Ammon's horn (tissue), 1 donor: ENCODE measurements around the gene RAB6C.
"Not testable (repeated sequence)": the region's sequence is repeated elsewhere in the genome, so short reads cannot be mapped to it uniquely, and the experiment has no call there.

Experiments used
- DNase-seq: peaks from one replicate; pipeline ENCODE4 v3.0.0-alpha.2; 2016; ENCODE audit warnings: low spot score

RAB6C gene

DNA sequence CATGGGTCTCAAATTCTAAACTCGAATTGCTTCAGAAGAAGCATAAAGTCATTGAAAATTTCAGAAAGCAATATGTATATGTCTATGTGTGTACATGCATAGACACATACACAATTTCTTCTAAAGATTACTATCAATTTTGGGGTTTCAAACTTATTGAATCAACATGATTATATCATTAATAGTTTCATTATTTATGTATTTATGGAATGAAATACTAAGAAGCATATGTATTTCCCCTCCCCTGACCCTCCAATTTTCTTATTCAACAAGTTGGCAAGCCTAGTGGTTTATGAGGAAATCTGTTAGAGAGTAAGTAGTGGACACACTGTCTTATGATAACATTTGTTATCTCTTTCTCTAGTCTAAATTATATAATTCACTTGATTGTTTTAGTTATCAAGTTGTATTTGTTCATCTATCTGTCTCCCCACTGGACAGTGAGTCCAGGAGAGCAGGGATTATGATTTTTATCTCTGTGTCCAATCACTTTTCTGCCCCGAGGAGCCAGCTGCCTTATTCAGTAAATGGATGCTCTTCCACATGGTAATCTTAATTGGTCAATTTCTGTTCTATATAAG, 17.3 kb downstream of the RAB6C start:
- DNase-seq: not testable (repeated sequence)

DNA sequence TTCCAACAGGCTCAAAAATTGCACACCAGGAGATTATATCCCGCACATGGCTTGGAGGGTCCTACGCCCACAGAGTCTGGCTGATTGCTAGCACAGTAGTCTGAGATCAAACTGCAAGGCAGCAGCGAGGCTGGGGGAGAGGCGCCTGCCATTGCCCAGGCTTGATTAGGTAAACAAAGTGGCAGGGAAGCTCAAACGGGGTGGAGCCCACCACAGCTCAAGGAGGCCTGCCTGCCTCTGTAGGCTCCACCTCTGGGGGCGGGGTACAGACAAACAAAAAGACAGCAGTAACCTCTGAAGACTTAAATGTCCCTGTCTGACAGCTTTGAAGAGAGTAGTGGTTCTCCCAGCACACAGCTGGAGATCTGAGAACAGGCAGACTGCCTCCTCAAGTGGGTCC, 19.3 kb downstream of the RAB6C start:
- not testable (repeated sequence) for DNase-seq

DNA sequence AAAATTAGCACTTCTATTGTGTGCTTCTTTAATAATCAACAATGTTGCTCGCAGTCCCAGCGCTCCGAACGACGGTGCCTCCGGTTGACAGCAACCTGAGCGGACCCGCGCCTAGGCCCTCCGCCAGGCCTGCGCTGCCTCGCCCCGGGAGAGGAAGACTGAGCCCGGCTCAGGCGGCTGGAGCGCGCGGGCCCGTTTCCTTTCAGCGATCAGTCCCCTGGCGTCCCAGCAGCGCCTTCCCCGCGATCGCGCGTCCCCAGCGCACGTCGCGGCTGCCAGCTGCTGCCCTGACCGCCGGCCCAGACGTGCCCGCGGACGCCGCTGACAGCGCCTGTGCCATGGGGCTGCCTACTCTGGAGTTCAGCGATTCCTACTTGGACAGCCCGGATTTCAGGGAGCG, 26.4 kb downstream of the RAB6C start:
- DNase-seq: peak; percentile 21

DNA sequence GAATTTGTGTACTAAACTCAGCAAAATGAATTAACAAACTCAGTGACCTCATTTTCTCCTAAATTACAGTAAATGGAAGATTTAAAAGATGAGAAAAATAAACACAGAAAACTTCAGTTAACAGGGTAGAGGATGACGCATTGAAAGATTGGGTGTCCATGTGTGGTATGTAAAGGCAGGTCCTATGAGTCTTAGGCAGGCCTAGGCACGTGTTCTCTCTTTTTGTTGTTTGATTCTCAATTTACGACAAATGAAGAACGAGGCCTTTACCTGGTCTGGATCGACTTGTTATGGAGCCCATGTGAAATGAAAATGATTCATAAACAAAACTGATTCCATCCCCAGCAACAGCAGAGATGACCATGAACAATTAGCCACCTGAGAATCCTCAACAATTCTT, 37.2 kb downstream of the RAB6C start:
- not testable (repeated sequence) for DNase-seq

DNA sequence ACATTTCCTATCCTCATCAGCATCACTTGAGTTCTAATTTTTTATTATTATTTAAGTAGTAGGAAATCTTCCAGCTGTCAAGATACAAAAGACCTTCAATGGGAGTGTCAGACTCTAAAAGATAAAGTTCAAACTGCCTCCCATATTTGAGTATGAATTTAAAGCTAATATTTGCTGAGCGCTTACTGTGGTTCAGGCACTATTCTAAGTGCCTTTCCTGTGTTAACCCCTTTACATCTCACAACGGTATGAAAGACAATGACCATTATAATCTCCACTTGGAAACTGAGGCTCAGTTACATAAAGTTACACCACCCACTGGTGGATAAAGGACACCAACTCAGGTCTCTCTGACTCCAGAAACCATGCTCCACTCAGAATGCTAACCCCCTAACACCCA, 39.9 kb downstream of the RAB6C start:
- DNase-seq: no peak

DNA sequence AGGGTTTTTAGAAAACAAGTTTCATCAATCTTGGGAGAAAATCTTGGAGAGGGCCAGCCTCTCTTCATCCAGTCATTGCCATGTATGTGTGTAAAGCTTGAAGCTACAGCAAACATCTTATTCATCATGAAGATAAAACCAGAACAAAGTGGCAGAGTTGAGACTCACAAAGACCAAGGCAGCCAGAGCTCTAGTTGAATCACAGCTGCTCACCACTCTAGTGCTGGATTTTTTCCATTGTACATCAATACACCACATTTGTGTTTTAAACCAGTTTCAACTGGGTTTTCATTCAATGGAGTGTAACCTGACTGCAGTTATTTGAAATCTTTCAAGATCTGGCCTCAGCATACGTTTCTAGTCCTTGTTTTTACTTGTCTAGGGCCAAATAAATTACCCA, 40.6 kb downstream of the RAB6C start:
- DNase-seq: not testable (repeated sequence)

DNA sequence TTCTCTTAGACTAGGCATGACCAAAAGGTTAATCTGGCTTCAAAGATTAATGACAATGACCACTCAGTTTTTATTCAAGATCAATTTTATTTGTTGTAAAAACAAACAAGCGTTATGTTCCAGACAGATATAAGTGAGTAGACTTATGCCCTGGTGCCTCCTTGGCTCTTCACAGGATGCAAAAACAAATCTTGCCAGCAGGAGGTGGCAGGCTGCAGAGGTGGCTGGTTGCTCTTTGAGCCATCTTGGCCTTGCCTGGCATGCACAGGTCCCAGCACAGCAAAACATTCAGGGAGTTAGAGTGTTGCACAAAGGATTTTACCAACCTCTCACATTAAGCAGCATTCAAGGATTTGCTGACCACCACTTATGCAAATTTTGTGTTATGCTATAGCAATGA, 46.5 kb downstream of the RAB6C start:
- DNase-seq: not testable (repeated sequence)
